ENCODE results near the gene DAG1. TPM values are rescaled to one million over a fixed set of nuclear protein-coding genes. Genes with fewer than 3 reads are reported as not detected.
A peak's percentile ranks its signal among the peaks of the same experiment; 100 is the strongest.

The DAG1 gene
- total and polyA plus RNA-seq, 10 of the 15 experiments (the other 5 are each of a cell fraction or from before 2014, with no cell fraction given) = 0.33 to 16.3 (median 9.2) TPM

GRCh38 chr3:49539659-49540560, 69.8 kb downstream of the DAG1 start (continued):
- TF ChIP-seq ZNF592 (IDR thresholded peaks at IDR 0.05) (0 out of 2 replicates have a peak, but pooled peaks have one; percentile 61), ZNF622 (IDR thresholded peaks at IDR 0.05) (no peak), RCOR1 (conservative IDR thresholded peaks at IDR 0.05; ENCODE audit: low read depth, low read length) (no peak), BHLHE40 (IDR thresholded peaks at IDR 0.05; ENCODE audit: borderline replicate concordance in 1 of 2, low read depth in 2 of 2, low read length in 1 of 2) (peak in 1 of 2 experiments; percentile 23; a peak in 2 of 4 replicates), IKZF1 (conservative IDR thresholded peaks at IDR 0.05) (peak; percentile 44), EP300 (IDR thresholded peaks at IDR 0.05; ENCODE audit: borderline replicate concordance in 1 of 2, control insufficient read depth in 1 of 2, low read depth in 2 of 2, low read length in 2 of 2) (no peak), NR2C1 (IDR thresholded peaks at IDR 0.05) (no peak), STAT1 (conservative IDR thresholded peaks at IDR 0.05) (no peak), FOS (IDR thresholded peaks at IDR 0.05; ENCODE audit: borderline replicate concordance, extremely low read depth, insufficient read length) (no peak), CHD2 (IDR thresholded peaks at IDR 0.05; ENCODE audit: borderline replicate concordance, low read depth, low read length) (no peak), CREM (IDR thresholded peaks at IDR 0.05; ENCODE audit: low read depth) (no peak), POLR2A (IDR thresholded peaks at IDR 0.05; ENCODE audit: low read depth, low read length) (0 out of 2 replicates have a peak, but pooled peaks have one; percentile 36), PAX5 (IDR thresholded peaks at IDR 0.05; ENCODE audit: borderline replicate concordance, low read depth, low read length) (no peak), ELK1 (IDR thresholded peaks at IDR 0.05; ENCODE audit: low read depth, low read length) (no peak), NBN (IDR thresholded peaks at IDR 0.05) (no peak), ZNF24 (IDR thresholded peaks at IDR 0.05) (no peak), RB1 (IDR thresholded peaks at IDR 0.05; ENCODE audit: borderline replicate concordance) (no peak), KAT2A (conservative IDR thresholded peaks at IDR 0.05; ENCODE audit: control insufficient read depth, low read depth, low read length) (no peak), NFXL1 (IDR thresholded peaks at IDR 0.05; ENCODE audit: borderline replicate concordance) (no peak), EGR1 (IDR thresholded peaks at IDR 0.05; ENCODE audit: borderline replicate concordance in 1 of 2, low read depth in 2 of 2, low read length in 2 of 2) (peak in 1 of 2 experiments; percentile 52; a peak in 1 of 3 replicates)
- TF ChIP-seq, protein P1, sequence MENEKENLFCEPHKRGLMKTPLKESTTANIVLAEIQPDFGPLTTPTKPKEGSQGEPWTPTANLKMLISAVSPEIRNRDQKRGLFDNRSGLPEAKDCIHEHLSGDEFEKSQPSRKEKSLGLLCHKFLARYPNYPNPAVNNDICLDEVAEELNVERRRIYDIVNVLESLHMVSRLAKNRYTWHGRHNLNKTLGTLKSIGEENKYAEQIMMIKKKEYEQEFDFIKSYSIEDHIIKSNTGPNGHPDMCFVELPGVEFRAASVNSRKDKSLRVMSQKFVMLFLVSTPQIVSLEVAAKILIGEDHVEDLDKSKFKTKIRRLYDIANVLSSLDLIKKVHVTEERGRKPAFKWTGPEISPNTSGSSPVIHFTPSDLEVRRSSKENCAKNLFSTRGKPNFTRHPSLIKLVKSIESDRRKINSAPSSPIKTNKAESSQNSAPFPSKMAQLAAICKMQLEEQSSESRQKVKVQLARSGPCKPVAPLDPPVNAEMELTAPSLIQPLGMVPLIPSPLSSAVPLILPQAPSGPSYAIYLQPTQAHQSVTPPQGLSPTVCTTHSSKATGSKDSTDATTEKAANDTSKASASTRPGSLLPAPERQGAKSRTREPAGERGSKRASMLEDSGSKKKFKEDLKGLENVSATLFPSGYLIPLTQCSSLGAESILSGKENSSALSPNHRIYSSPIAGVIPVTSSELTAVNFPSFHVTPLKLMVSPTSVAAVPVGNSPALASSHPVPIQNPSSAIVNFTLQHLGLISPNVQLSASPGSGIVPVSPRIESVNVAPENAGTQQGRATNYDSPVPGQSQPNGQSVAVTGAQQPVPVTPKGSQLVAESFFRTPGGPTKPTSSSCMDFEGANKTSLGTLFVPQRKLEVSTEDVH (IDR thresholded peaks at IDR 0.05; ENCODE audit: low read depth, partially characterized antibody) = no peak

Data from GM12878 (cell line).